GM21825 (cell line): ENCODE results near the gene PRPF38B.
A peak's percentile ranks its signal among the peaks of the same experiment; 100 is the strongest.

Experiments
- ATAC-seq: cut with Tn5 transposase; IDR thresholded peaks from one replicate; pipeline ENCODE4 v1.9.1; 2021; ENCODE audit warnings: mild to moderate bottlenecking, moderate library complexity; ENCODE audit not compliant: unreplicated experiment

PRPF38B gene

GRCh38 chr1:108717774-108718316 is 25.7 kb downstream of the PRPF38B start:
- no peak for ATAC-seq

- ATAC-seq: no peak
Measured at GRCh38 chr1:108718927-108719655, 27.0 kb downstream of the PRPF38B start.

- ATAC-seq: no peak
Measured at GRCh38 chr1:108719656-108720435, 27.7 kb downstream of the PRPF38B start.

GRCh38 chr1:108722292-108722691 is 30.2 kb downstream of the PRPF38B start:
- ATAC-seq: no peak

GRCh38 chr1:108725906-108726305 is 33.8 kb downstream of the PRPF38B start:
- ATAC-seq: no peak

- no peak for ATAC-seq
Measured at GRCh38 chr1:108728327-108728923, 36.3 kb downstream of the PRPF38B start.

GRCh38 chr1:108729481-108729880 is 37.4 kb downstream of the PRPF38B start:
- no peak for ATAC-seq

- ATAC-seq: no peak
Measured at GRCh38 chr1:108732398-108732797, 40.3 kb downstream of the PRPF38B start.

- ATAC-seq: no peak
Measured at GRCh38 chr1:108734171-108734865, 42.2 kb downstream of the PRPF38B start.

- ATAC-seq: no peak
Measured at GRCh38 chr1:108742253-108742652, 50.1 kb downstream of the PRPF38B start.

- no peak for ATAC-seq
Measured at GRCh38 chr1:108745980-108746381, 53.9 kb downstream of the PRPF38B start.

- ATAC-seq: peak; percentile 91
Measured at GRCh38 chr1:108746382-108747170, 54.5 kb downstream of the PRPF38B start, which contains the start of gene STXBP3. Gene STXBP3 (plus strand): TSS chr1:108746674. CDS start chr1:108746738, 64 bp downstream.

GRCh38 chr1:108747171-108747850 is 55.2 kb downstream of the PRPF38B start:
- peak; percentile 27 for ATAC-seq

GRCh38 chr1:108747898-108748297 is 55.8 kb downstream of the PRPF38B start:
- no peak for ATAC-seq

- ATAC-seq: no peak
Measured at GRCh38 chr1:108749081-108749480, 57.0 kb downstream of the PRPF38B start.

GRCh38 chr1:108750476-108751181 is 58.5 kb downstream of the PRPF38B start:
- no peak for ATAC-seq
